C4-2B (cell line): Measurements from ENCODE around the gene KRT80.

Experiments
- ZFX ChIP-seq: fragments of 450-650 bp; IDR thresholded peaks from 2 replicates; pipeline ENCODE4 v1.6.1; 2017
- TF ChIP-seq, protein P1 (sequence below): fragments of 450-650 bp; conservative IDR thresholded peaks from 2 replicates; pipeline ENCODE4 v1.5.1; 2017; ENCODE audit warnings: mild to moderate bottlenecking

- TF ChIP-seq, protein P1, sequence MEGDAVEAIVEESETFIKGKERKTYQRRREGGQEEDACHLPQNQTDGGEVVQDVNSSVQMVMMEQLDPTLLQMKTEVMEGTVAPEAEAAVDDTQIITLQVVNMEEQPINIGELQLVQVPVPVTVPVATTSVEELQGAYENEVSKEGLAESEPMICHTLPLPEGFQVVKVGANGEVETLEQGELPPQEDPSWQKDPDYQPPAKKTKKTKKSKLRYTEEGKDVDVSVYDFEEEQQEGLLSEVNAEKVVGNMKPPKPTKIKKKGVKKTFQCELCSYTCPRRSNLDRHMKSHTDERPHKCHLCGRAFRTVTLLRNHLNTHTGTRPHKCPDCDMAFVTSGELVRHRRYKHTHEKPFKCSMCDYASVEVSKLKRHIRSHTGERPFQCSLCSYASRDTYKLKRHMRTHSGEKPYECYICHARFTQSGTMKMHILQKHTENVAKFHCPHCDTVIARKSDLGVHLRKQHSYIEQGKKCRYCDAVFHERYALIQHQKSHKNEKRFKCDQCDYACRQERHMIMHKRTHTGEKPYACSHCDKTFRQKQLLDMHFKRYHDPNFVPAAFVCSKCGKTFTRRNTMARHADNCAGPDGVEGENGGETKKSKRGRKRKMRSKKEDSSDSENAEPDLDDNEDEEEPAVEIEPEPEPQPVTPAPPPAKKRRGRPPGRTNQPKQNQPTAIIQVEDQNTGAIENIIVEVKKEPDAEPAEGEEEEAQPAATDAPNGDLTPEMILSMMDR = no peak
- no peak for TF ChIP-seq ZFX
These were observed 4.6 kb downstream of the KRT80 start for GRCh38 chr12:52187206-52187605.
